Mesothelial cell of epicardium (in vitro differentiated cells): ENCODE results near the gene S100A5. TPM values are rescaled to one million over a fixed set of nuclear protein-coding genes. Genes with fewer than 3 reads are reported as not detected.
A peak's percentile ranks its signal among the peaks of the same experiment; 100 is the strongest.

Experiments used
- DNase-seq, 2 experiments: peaks; one replicate each; pipeline ENCODE4 v3.0.0; 2021; ENCODE audit warnings: low spot score in 2 of 2; ENCODE audit not compliant: unreplicated experiment in 2 of 2
- H3K27ac Mint-ChIP-seq: 2 replicates; pipeline ENCODE4 v1.8.0; 2021; ENCODE audit warnings: mixed read lengths
- H3K27me3 Mint-ChIP-seq: 2 replicates; pipeline ENCODE4 v1.8.0; 2021; ENCODE audit warnings: low read depth, mixed read lengths
- H3K36me3 Mint-ChIP-seq: 2 replicates; pipeline ENCODE4 v1.8.0; 2021; ENCODE audit warnings: mixed read lengths
- H3K4me1 Mint-ChIP-seq: 2 replicates; pipeline ENCODE4 v1.8.0; 2021; ENCODE audit warnings: mixed read lengths
- H3K4me3 Mint-ChIP-seq: 2 replicates; pipeline ENCODE4 v1.8.0; 2021; ENCODE audit warnings: mild to moderate bottlenecking, moderate library complexity, mixed read lengths
- H3K9me3 Mint-ChIP-seq: 2 replicates; pipeline ENCODE4 v1.8.0; 2021; ENCODE audit warnings: mixed read lengths
- total RNA-seq: library from RNA; stranded (reverse); gene quantifications from 3 replicates; pipeline ENCODE4 v1.2.1, GENCODE V29; 2021
- TF ChIP-seq, protein P1 (sequence below): fragments of 200-600 bp; sonication (generic); IDR thresholded peaks from one replicate; pipeline ENCODE4 v1.5.0; 2021; ENCODE audit warnings: antibody characterized with exemption; ENCODE audit not compliant: unreplicated experiment

S100A5 gene
- total RNA-seq, 1 donor from 2014 or later: not detected

GRCh38 chr1:153557877-153558276, 17.1 kb upstream of the S100A5 start:
- no peaks in the 10 kb centered on the region for H3K9me3 Mint-ChIP-seq
- H3K27me3 Mint-ChIP-seq: no peaks in the 10 kb centered on the region
- no peaks in the 10 kb centered on the region for H3K36me3 Mint-ChIP-seq
- TF ChIP-seq, protein P1, sequence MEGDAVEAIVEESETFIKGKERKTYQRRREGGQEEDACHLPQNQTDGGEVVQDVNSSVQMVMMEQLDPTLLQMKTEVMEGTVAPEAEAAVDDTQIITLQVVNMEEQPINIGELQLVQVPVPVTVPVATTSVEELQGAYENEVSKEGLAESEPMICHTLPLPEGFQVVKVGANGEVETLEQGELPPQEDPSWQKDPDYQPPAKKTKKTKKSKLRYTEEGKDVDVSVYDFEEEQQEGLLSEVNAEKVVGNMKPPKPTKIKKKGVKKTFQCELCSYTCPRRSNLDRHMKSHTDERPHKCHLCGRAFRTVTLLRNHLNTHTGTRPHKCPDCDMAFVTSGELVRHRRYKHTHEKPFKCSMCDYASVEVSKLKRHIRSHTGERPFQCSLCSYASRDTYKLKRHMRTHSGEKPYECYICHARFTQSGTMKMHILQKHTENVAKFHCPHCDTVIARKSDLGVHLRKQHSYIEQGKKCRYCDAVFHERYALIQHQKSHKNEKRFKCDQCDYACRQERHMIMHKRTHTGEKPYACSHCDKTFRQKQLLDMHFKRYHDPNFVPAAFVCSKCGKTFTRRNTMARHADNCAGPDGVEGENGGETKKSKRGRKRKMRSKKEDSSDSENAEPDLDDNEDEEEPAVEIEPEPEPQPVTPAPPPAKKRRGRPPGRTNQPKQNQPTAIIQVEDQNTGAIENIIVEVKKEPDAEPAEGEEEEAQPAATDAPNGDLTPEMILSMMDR: no peak
- no peak overlapping the region for H3K27ac Mint-ChIP-seq
- no peak overlapping the region for H3K4me3 Mint-ChIP-seq
- H3K4me1 Mint-ChIP-seq: peaks cover 16% of the 10 kb centered on the region
- no peak for DNase-seq

GRCh38 chr1:153556348-153556747, 15.6 kb upstream of the S100A5 start:
- H3K27ac Mint-ChIP-seq: no peak overlapping the region
- no peaks in the 10 kb centered on the region for H3K27me3 Mint-ChIP-seq
- no peaks in the 10 kb centered on the region for H3K9me3 Mint-ChIP-seq
- TF ChIP-seq, protein P1: no peak
- peaks cover 16% of the 10 kb centered on the region for H3K4me1 Mint-ChIP-seq
- H3K4me3 Mint-ChIP-seq: no peak overlapping the region
- no peaks in the 10 kb centered on the region for H3K36me3 Mint-ChIP-seq
- DNase-seq: no peak

GRCh38 chr1:153553830-153554541, 13.3 kb upstream of the S100A5 start:
- no peaks in the 10 kb centered on the region for H3K9me3 Mint-ChIP-seq
- peak overlapping the region; percentile 65 for H3K27ac Mint-ChIP-seq
- no peak for DNase-seq
- H3K36me3 Mint-ChIP-seq: no peaks in the 10 kb centered on the region
- TF ChIP-seq, protein P1: no peak
- no peaks in the 10 kb centered on the region for H3K27me3 Mint-ChIP-seq
- H3K4me1 Mint-ChIP-seq: peaks cover 35% of the 10 kb centered on the region
- H3K4me3 Mint-ChIP-seq: no peak overlapping the region

DNA sequence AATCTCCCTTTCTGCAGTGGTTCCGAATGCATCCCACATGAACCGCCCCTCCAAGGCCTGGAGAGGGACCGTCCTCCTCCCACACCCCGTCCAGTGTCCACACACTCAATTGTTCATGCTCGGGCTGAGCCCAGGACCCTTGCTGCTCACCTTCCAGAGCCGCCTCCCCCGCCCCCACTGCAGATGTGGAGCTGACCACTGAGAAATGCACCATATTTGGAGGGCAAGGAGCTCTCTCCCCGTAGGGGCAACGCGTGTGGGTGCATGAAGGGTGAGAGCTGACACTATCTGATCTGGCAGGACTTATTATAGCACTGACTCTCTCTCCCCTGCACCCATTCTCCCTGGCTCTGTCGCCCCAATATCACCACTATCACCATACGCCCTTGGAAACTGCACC, 12.4 kb upstream of the S100A5 start:
- H3K27me3 Mint-ChIP-seq: no peaks in the 10 kb centered on the region
- no peak overlapping the region for H3K27ac Mint-ChIP-seq
- H3K36me3 Mint-ChIP-seq: no peaks in the 10 kb centered on the region
- no peak for DNase-seq
- H3K4me3 Mint-ChIP-seq: no peak overlapping the region
- H3K9me3 Mint-ChIP-seq: no peaks in the 10 kb centered on the region
- peaks cover 44% of the 10 kb centered on the region for H3K4me1 Mint-ChIP-seq
- TF ChIP-seq, protein P1: no peak

GRCh38 chr1:153552335-153552734, 11.6 kb upstream of the S100A5 start:
- H3K36me3 Mint-ChIP-seq: no peaks in the 10 kb centered on the region
- H3K4me1 Mint-ChIP-seq: peaks cover 48% of the 10 kb centered on the region

More at GRCh38 chr1:153552335-153552734, 11.6 kb upstream of the S100A5 start:
- no peak for DNase-seq
- H3K4me3 Mint-ChIP-seq: no peak overlapping the region
- no peaks in the 10 kb centered on the region for H3K27me3 Mint-ChIP-seq
- no peaks in the 10 kb centered on the region for H3K9me3 Mint-ChIP-seq
- TF ChIP-seq, protein P1: no peak
- H3K27ac Mint-ChIP-seq: no peak overlapping the region
